ENCODE results near the gene GSTT2B.
"Not testable (repeated sequence)": the region's sequence is repeated elsewhere in the genome, so short reads cannot be mapped to it uniquely, and the experiment has no call there.

DNA sequence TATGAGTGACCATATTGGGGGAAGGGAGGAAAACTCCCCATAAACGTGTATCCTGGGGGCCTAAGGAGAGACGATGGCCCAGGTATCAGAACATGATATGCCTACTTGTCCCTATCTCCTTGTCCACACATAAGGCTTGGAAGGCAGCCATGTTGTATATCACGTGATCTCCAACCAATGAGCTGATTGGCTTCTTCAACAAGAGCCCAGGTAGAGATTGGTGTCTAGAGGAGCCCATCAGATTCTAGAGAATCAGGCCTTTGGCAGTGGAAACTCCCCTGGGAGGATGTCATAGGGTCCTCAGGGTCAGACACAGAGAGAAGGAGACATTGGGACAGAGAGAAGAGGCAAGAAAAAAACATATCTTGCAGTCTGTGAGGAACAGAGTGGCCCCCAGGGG lies 13.6 kb downstream of the GSTT2B start:
- TF ChIP-seq YY1 (IDR thresholded peaks at IDR 0.05; ENCODE audit: low read depth); ZBTB7A (IDR thresholded peaks at IDR 0.05; ENCODE audit: low read depth); MAX (IDR thresholded peaks at IDR 0.05); EP300 (IDR thresholded peaks at IDR 0.05; ENCODE audit: borderline replicate concordance); FOXM1 (IDR thresholded peaks at IDR 0.05; ENCODE audit: borderline replicate concordance, low read depth); TAF1 (IDR thresholded peaks at IDR 0.05; ENCODE audit: low read depth); REST (IDR thresholded peaks at IDR 0.05; ENCODE audit: low read depth); TEAD4 (IDR thresholded peaks at IDR 0.05); CEBPB (IDR thresholded peaks at IDR 0.05); RAD21 (IDR thresholded peaks at IDR 0.05; ENCODE audit: low read depth); TCF12 (IDR thresholded peaks at IDR 0.05; ENCODE audit: low read depth): not testable (repeated sequence)
- TF ChIP-seq, protein P1, sequence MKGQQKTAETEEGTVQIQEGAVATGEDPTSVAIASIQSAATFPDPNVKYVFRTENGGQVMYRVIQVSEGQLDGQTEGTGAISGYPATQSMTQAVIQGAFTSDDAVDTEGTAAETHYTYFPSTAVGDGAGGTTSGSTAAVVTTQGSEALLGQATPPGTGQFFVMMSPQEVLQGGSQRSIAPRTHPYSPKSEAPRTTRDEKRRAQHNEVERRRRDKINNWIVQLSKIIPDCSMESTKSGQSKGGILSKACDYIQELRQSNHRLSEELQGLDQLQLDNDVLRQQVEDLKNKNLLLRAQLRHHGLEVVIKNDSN (IDR thresholded peaks at IDR 0.05), result 0 out of 2 replicates have a peak, but pooled peaks have one; percentile 9
